Body of pancreas (tissue), 4 donors: ENCODE measurements around the gene CLSTN2. TPM values are rescaled to one million over a fixed set of nuclear protein-coding genes. Genes with fewer than 3 reads are reported as not detected.

Experiments
- ATAC-seq: fragments of 150-250 bp; one replicate; pipeline ENCODE4 v1.9.1; 2016
- DNase-seq, 4 donors: peaks; one replicate each; pipeline ENCODE4 v3.0.0-alpha.2; 2019
- H3K27ac ChIP-seq, 4 donors: fragments of 200-600 bp; sonication (generic); 1 replicate in 3 of 4; 2 replicates in 1 of 4; pipeline versions ENCODE4 v1.5.1 to v1.6.1; 2016 to 2019; ENCODE audit warnings: mild to moderate bottlenecking in 1 of 4, mixed read lengths in 1 of 4, moderate library complexity in 1 of 4
- H3K27me3 ChIP-seq, 2 donors: fragments of 200-600 bp; sonication (generic); one replicate each; pipeline ENCODE4 v1.6.0; 2016; ENCODE audit warnings: mild to moderate bottlenecking in 1 of 2
- H3K36me3 ChIP-seq, 2 donors: fragments of 200-600 bp; sonication (generic); replicated peaks in 1 of 2; 2 replicates each; pipeline ENCODE4 v1.5.1; 2016; ENCODE audit warnings: low read depth in 2 of 2; ENCODE audit not compliant: insufficient read depth in 1 of 2
- H3K4me1 ChIP-seq: fragments of 200-600 bp; sonication (generic); one replicate; pipeline ENCODE4 v1.6.0; 2016
- H3K4me3 ChIP-seq, 2 donors: fragments of 200-600 bp; sonication (generic); 1 replicate in 1 of 2; 2 replicates in 1 of 2; pipeline ENCODE4 v1.5.1; 2016 to 2019
- H3K9me3 ChIP-seq, 3 donors: fragments of 200-600 bp; sonication (generic); 1 replicate in 2 of 3; 2 replicates in 1 of 3; pipeline ENCODE4 v1.5.1; 2016
- POLR2A ChIP-seq, 3 donors: fragments of 450-650 bp; IDR thresholded peaks; one replicate each; pipeline ENCODE4 v1.6.1; 2016; ENCODE audit warnings: antibody characterized with exemption in 3 of 3, mild to moderate bottlenecking in 2 of 3
- WGBS, 2 donors: methylation state at CpG; one replicate each; pipeline ENCODE4 v1.1.5; 2017; 5-methylcytosine and 5-hydroxymethylcytosine counted together
- intact Hi-C: fragments of 100-400 bp; cut with DNase I; formaldehyde crosslinking; loops from one replicate; pipeline ENCODE4 v1.15.1; 2023
- total RNA-seq, 2 donors: library from RNA; depleted of rRNA; stranded (reverse); fragments of >200 nt; gene quantifications; one replicate each; pipeline ENCODE4 v1.1.0, GENCODE V29; 2016
- TF ChIP-seq, protein P1 (sequence below), 7 experiments: fragments of 450-650 bp in 4 of 7; fragments of 200-600 bp in 3 of 7; sonication (generic) in 3 of 7; IDR thresholded peaks; one replicate each; pipeline ENCODE4 v1.5.1; 2016 to 2019; ENCODE audit warnings: antibody characterized with exemption in 7 of 7

Gene CLSTN2
- total RNA-seq, 2 donors from 2014 or later: 14.5 to 14.8 TPM

DNA sequence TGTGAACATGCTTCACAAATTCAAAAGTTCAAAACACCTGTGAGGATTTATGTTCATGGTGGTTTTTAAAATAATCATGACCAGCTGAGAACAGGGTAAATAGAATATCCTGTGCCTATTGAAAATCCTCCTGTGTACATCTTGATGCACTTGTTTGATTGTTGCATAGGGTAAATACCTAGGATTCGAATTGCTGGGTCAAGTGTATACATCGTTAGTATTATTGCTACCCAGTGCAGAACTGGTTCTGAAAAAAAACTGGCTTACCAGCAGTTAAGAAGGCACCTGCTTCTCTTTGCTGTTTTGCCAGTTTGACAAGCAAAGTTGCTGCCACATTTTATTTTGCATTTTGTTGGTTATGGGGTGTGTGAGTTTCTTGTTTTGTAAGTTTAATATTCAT is 272.6 kb downstream of the CLSTN2 start:
- H3K4me3 ChIP-seq: no peak overlapping the region
- DNase-seq: no peak
- no peaks in the 10 kb centered on the region for H3K36me3 ChIP-seq

GRCh38 chr3:140216249-140216648 is 281.3 kb downstream of the CLSTN2 start:
- ATAC-seq: no peak
- Histone ChIP-seq H3K36me3 (no peaks in the 10 kb centered on the region), H3K27me3 (no peaks in the 10 kb centered on the region), H3K4me3 (no peak overlapping the region), H3K27ac (no peak overlapping the region), H3K4me1 (no peaks in the 10 kb centered on the region), H3K9me3 (no peaks in the 10 kb centered on the region)
- DNase-seq: peak in 1 of 4 donors; percentile 19
- intact Hi-C loops: no loop called here
- WGBS, 2 donors: 57 to 59% methylated on average over 6 of the region's 6 CpGs
- TF ChIP-seq, protein P1, sequence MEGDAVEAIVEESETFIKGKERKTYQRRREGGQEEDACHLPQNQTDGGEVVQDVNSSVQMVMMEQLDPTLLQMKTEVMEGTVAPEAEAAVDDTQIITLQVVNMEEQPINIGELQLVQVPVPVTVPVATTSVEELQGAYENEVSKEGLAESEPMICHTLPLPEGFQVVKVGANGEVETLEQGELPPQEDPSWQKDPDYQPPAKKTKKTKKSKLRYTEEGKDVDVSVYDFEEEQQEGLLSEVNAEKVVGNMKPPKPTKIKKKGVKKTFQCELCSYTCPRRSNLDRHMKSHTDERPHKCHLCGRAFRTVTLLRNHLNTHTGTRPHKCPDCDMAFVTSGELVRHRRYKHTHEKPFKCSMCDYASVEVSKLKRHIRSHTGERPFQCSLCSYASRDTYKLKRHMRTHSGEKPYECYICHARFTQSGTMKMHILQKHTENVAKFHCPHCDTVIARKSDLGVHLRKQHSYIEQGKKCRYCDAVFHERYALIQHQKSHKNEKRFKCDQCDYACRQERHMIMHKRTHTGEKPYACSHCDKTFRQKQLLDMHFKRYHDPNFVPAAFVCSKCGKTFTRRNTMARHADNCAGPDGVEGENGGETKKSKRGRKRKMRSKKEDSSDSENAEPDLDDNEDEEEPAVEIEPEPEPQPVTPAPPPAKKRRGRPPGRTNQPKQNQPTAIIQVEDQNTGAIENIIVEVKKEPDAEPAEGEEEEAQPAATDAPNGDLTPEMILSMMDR (IDR thresholded peaks at IDR 0.05): peak in 6 of 7 experiments; percentile 18 to 52 (median 36)
- TF ChIP-seq POLR2A (IDR thresholded peaks at IDR 0.05): no peak

More for the DNA sequence above, 272.6 kb downstream of the CLSTN2 start:
- no peaks in the 10 kb centered on the region for H3K27me3 ChIP-seq
- H3K4me1 ChIP-seq: no peaks in the 10 kb centered on the region
- 43 to 49% methylated on average over 2 of the region's 2 CpGs for WGBS, 2 donors
- TF ChIP-seq, protein P1 (IDR thresholded peaks at IDR 0.05): no peak
- TF ChIP-seq POLR2A (IDR thresholded peaks at IDR 0.05): no peak
- ATAC-seq: no peak
- no peaks in the 10 kb centered on the region for H3K9me3 ChIP-seq
- H3K27ac ChIP-seq: no peak overlapping the region
- intact Hi-C loops: no loop called here

GRCh38 chr3:140219291-140219690 is 284.3 kb downstream of the CLSTN2 start:
- DNase-seq: no peak
- intact Hi-C loops: no loop called here

GRCh38 chr3:140219923-140220452 is 285.0 kb downstream of the CLSTN2 start:
- no peak for TF ChIP-seq POLR2A (IDR thresholded peaks at IDR 0.05)
- TF ChIP-seq, protein P1 (IDR thresholded peaks at IDR 0.05): peak in 3 of 7 experiments; percentile 21 to 38 (median 29)
- H3K27me3 ChIP-seq: no peaks in the 10 kb centered on the region
- no peaks in the 10 kb centered on the region for H3K4me1 ChIP-seq
- intact Hi-C loops: no loop called here
- no peaks in the 10 kb centered on the region for H3K36me3 ChIP-seq
- H3K4me3 ChIP-seq: no peak overlapping the region
- H3K9me3 ChIP-seq: no peaks in the 10 kb centered on the region
- no peak for ATAC-seq
- H3K27ac ChIP-seq: no peak overlapping the region
- WGBS, 2 donors: 42 to 56% methylated on average over 2 of the region's 2 CpGs
- DNase-seq: peak in 3 of 4 donors; percentile 14 to 48 (median 21)

More at GRCh38 chr3:140219291-140219690, 284.3 kb downstream of the CLSTN2 start:
- no peak for ATAC-seq
- Histone ChIP-seq H3K4me1 (no peaks in the 10 kb centered on the region), H3K27me3 (no peaks in the 10 kb centered on the region), H3K4me3 (no peak overlapping the region), H3K27ac (no peak overlapping the region), H3K36me3 (no peaks in the 10 kb centered on the region), H3K9me3 (no peaks in the 10 kb centered on the region)
- WGBS, 2 donors: 77 to 84% methylated on average over 11 of the region's 11 CpGs
- TF ChIP-seq POLR2A (IDR thresholded peaks at IDR 0.05): no peak
- TF ChIP-seq, protein P1 (IDR thresholded peaks at IDR 0.05): no peak

DNA sequence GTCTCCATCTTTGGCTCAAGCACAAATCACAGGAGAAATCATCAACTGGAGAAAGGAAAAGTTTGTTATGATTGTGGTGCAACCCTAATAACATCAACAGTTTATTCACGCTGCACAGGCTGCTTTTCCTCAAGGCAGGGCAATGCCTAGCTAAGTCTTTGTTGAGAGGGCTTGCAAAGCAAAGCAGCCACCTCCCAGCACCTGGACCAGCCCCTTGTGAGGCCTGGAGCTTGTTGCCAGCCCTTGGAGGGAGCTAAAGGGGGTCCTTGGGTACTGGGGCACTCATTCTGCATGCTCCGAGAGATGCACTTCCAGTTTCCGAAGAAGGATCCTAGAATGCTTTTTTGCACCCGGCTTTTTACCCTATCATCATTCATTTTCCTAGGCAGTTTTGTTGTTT is 288.2 kb downstream of the CLSTN2 start:
- H3K27me3 ChIP-seq: no peaks in the 10 kb centered on the region
- no peak for ATAC-seq
- TF ChIP-seq, protein P1 (IDR thresholded peaks at IDR 0.05): no peak
- no peak for TF ChIP-seq POLR2A (IDR thresholded peaks at IDR 0.05)

More for the DNA sequence above, 288.2 kb downstream of the CLSTN2 start:
- WGBS, 2 donors: 69 to 80% methylated on average over 4 of the region's 4 CpGs
- H3K4me3 ChIP-seq: no peak overlapping the region
- no peaks in the 10 kb centered on the region for H3K4me1 ChIP-seq
- intact Hi-C loops: no loop called here
- H3K36me3 ChIP-seq: no peaks in the 10 kb centered on the region
- no peak for DNase-seq
- H3K9me3 ChIP-seq: no peaks in the 10 kb centered on the region
- no peak overlapping the region for H3K27ac ChIP-seq
